ENCODE results near the gene SLC2A3. TPM values are rescaled to one million over a fixed set of nuclear protein-coding genes. Genes with fewer than 3 reads are reported as not detected.
"Not testable (repeated sequence)": the region's sequence is repeated elsewhere in the genome, so short reads cannot be mapped to it uniquely, and the experiment has no call there.

The SLC2A3 gene
- polyA plus RNA-seq, 1 donor (not counting 4 experiments of a cell fraction or from before 2014, with no cell fraction given): 40.5 TPM

GRCh38 chr12:7982332-7982735 is 46.3 kb upstream of the SLC2A3 start:
- H3K4me3 ChIP-seq (ENCODE audit: control insufficient read depth in 2 of 3, extremely low read depth in 1 of 3, insufficient read depth in 2 of 3, low read depth in 1 of 3, low read length in 3 of 3); H3K27me3 ChIP-seq (ENCODE audit: control insufficient read depth, extremely low read depth, insufficient read depth, low read length); H3K9me3 ChIP-seq (ENCODE audit: control insufficient read depth, low read depth, low read length); H2AFZ ChIP-seq (ENCODE audit: control insufficient read depth, low read length); H3K9me1 ChIP-seq (ENCODE audit: control insufficient read depth, extremely low read depth, insufficient read depth, low read length); H3K79me2 ChIP-seq (ENCODE audit: control insufficient read depth, insufficient read depth, low read length); H4K20me1 ChIP-seq (ENCODE audit: control insufficient read depth, extremely low read depth, insufficient read depth, low read length); H3K9ac ChIP-seq (ENCODE audit: control insufficient read depth, extremely low read depth, insufficient read depth, low read length); H3K27ac ChIP-seq (ENCODE audit: control insufficient read depth, insufficient read depth, low read length); DNase-seq (ENCODE audit: low read depth, low spot score); H3K4me1 ChIP-seq (ENCODE audit: control insufficient read depth, extremely low read depth, insufficient read depth, low read length); dilution Hi-C loops (cut with MboI; ENCODE audit: extremely low pct_ligation_motif_present, low sequenced_read_pairs); H3K36me3 ChIP-seq (ENCODE audit: control insufficient read depth in 2 of 2, extremely low read depth in 1 of 2, insufficient read depth in 2 of 2, low read length in 2 of 2); H3K4me2 ChIP-seq (ENCODE audit: control insufficient read depth, extremely low read depth, insufficient read depth, low read depth, low read length): not testable (repeated sequence)
- FAIRE-seq: peak; percentile 69

- H3K9ac ChIP-seq (ENCODE audit: control insufficient read depth, extremely low read depth, insufficient read depth, low read length): no peak overlapping the region
- no peak for FAIRE-seq
- no peaks in the 10 kb centered on the region for H3K9me3 ChIP-seq (ENCODE audit: control insufficient read depth, low read depth, low read length)
- dilution Hi-C loops (cut with MboI; ENCODE audit: extremely low pct_ligation_motif_present, low sequenced_read_pairs): no loop called here
- H3K27me3 ChIP-seq (ENCODE audit: control insufficient read depth, extremely low read depth, insufficient read depth, low read length): no peaks in the 10 kb centered on the region
- H3K4me1 ChIP-seq (ENCODE audit: control insufficient read depth, extremely low read depth, insufficient read depth, low read length): no peaks in the 10 kb centered on the region
- DNase-seq (ENCODE audit: low read depth, low spot score): no peak
- H3K27ac ChIP-seq (ENCODE audit: control insufficient read depth, insufficient read depth, low read length): no peak overlapping the region
- H3K79me2 ChIP-seq (ENCODE audit: control insufficient read depth, insufficient read depth, low read length): no peaks in the 10 kb centered on the region
- H3K9me1 ChIP-seq (ENCODE audit: control insufficient read depth, extremely low read depth, insufficient read depth, low read length): no peaks in the 10 kb centered on the region
- no peaks in the 10 kb centered on the region for H4K20me1 ChIP-seq (ENCODE audit: control insufficient read depth, extremely low read depth, insufficient read depth, low read length)
- H3K36me3 ChIP-seq (ENCODE audit: control insufficient read depth in 2 of 2, extremely low read depth in 1 of 2, insufficient read depth in 2 of 2, low read length in 2 of 2): no peaks in the 10 kb centered on the region
- no peak overlapping the region for H3K4me2 ChIP-seq (ENCODE audit: control insufficient read depth, extremely low read depth, insufficient read depth, low read depth, low read length)
- no peak overlapping the region for H2AFZ ChIP-seq (ENCODE audit: control insufficient read depth, low read length)
- TF ChIP-seq CTCF (optimal IDR thresholded peaks at IDR 0.05 in 1 of 3, IDR thresholded peaks at IDR 0.05 in 1 of 3, conservative IDR thresholded peaks at IDR 0.05 in 1 of 3; ENCODE audit: extremely low read depth in 1 of 3, insufficient read depth in 2 of 3, low read length in 3 of 3) (no peak), EZH2 (IDR thresholded peaks at IDR 0.05; ENCODE audit: low read length) (no peak)
- H3K4me3 ChIP-seq (ENCODE audit: control insufficient read depth in 2 of 3, extremely low read depth in 1 of 3, insufficient read depth in 2 of 3, low read depth in 1 of 3, low read length in 3 of 3): no peak overlapping the region
Observed at GRCh38 chr12:7981446-7981845, 45.5 kb upstream of the SLC2A3 start.

GRCh38 chr12:7977351-7978124 is 41.6 kb upstream of the SLC2A3 start:
- FAIRE-seq; H3K79me2 ChIP-seq (ENCODE audit: control insufficient read depth, insufficient read depth, low read length); H3K4me3 ChIP-seq (ENCODE audit: control insufficient read depth in 2 of 3, extremely low read depth in 1 of 3, insufficient read depth in 2 of 3, low read depth in 1 of 3, low read length in 3 of 3); H3K9me3 ChIP-seq (ENCODE audit: control insufficient read depth, low read depth, low read length); H3K9me1 ChIP-seq (ENCODE audit: control insufficient read depth, extremely low read depth, insufficient read depth, low read length); H4K20me1 ChIP-seq (ENCODE audit: control insufficient read depth, extremely low read depth, insufficient read depth, low read length); dilution Hi-C loops (cut with MboI; ENCODE audit: extremely low pct_ligation_motif_present, low sequenced_read_pairs); H3K4me1 ChIP-seq (ENCODE audit: control insufficient read depth, extremely low read depth, insufficient read depth, low read length); DNase-seq (ENCODE audit: low read depth, low spot score); H3K36me3 ChIP-seq (ENCODE audit: control insufficient read depth in 2 of 2, extremely low read depth in 1 of 2, insufficient read depth in 2 of 2, low read length in 2 of 2); H3K4me2 ChIP-seq (ENCODE audit: control insufficient read depth, extremely low read depth, insufficient read depth, low read depth, low read length); H3K27ac ChIP-seq (ENCODE audit: control insufficient read depth, insufficient read depth, low read length); H3K27me3 ChIP-seq (ENCODE audit: control insufficient read depth, extremely low read depth, insufficient read depth, low read length); H2AFZ ChIP-seq (ENCODE audit: control insufficient read depth, low read length); H3K9ac ChIP-seq (ENCODE audit: control insufficient read depth, extremely low read depth, insufficient read depth, low read length): not testable (repeated sequence)

Measured in keratinocyte (primary cell).